HG02970 (cell line): ENCODE data around the gene SYK.

Source experiments
- ATAC-seq: cut with Tn5 transposase; IDR thresholded peaks from one replicate; pipeline ENCODE4 v1.9.1; 2021; ENCODE audit warnings: mild to moderate bottlenecking, moderate library complexity, moderate number of reproducible peaks; ENCODE audit not compliant: unreplicated experiment, low FRiP score

Gene SYK

GRCh38 chr9:90843525-90843924, 41.9 kb downstream of the SYK start:
- no peak for ATAC-seq

DNA sequence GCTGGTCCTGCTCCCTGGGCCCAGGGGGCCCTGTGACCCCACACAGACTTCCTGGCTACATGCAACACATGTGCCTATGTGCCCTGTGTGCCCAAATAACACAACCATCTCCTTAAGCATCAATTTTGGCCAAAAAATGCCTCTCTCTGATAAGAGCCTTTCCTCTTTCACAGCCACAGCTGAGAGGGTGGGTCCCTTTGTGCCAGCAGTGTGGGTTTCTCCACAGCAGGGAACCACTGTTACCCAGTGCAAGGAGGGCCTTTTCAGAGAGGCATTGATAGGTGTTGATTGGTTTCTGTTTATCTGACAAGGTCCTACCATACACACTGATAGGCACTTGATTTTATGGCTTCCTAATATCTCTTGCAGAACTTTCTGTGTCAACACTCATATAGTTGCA, 42.7 kb downstream of the SYK start:
- no peak for ATAC-seq

GRCh38 chr9:90846770-90847419, 45.3 kb downstream of the SYK start:
- no peak for ATAC-seq

GRCh38 chr9:90847971-90848370, 46.4 kb downstream of the SYK start:
- ATAC-seq: no peak

GRCh38 chr9:90848866-90849265, 47.2 kb downstream of the SYK start:
- no peak for ATAC-seq

- no peak for ATAC-seq
These were observed 49.8 kb downstream of the SYK start for GRCh38 chr9:90851444-90851843.

GRCh38 chr9:90853945-90854344, 52.3 kb downstream of the SYK start:
- no peak for ATAC-seq

DNA sequence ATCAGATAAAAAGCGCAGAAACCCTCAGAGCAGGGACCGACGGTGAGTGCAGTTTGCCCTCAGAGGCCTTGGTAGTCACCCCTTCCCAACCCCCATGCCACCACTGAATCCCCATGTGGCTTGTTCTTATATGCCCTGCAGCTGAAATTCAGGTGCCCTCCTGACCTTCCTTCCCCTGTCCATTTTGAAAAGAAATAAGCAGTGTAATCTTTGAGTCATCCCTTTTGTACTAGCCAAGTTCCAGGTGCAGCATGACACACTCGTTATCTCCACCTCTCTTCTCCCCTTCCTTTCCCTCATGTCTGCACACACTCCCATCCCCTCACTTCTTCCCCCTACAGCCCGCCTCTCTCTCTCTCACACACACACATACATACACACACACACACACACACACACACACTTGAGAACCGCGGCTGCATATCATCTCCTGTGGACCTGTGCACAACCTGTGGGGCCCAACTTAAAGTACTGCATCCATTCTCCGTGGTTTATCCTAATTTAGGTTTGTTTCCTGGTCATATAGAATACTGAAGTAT, 53.1 kb downstream of the SYK start:
- no peak for ATAC-seq

DNA sequence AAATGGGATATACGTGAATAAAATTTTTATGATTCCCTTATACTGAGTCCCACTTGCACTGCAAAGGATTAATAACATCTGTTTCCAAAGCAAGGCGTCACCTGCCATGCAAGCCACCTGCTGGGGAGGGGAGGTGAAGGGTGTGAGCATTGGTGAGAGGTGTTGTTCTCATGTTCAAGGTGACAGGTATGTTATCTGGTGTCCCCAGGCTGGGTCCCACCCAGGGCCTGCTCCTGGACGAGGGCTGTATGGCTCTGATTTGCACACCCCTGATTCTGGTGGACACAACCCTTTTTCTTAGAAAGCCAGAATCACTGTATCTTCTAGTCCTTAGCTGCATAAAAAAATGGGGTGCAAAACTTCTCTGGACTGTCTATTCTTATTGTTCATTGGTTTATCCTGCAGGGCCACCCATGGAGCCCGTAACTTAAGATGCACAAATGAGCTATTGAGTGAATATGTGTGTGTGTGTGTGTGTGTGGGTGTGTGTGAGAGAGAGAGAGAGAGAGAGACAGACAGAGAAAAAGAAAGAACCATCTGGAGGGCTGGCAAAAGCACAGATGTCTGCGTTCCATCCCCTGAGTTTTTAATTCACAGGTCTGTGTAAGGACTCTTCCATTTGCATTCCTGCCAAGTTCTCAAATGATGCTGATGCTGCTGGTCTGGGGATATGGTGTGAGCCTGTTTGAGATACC, 53.7 kb downstream of the SYK start:
- ATAC-seq: no peak

- ATAC-seq: no peak
These were observed 55.5 kb downstream of the SYK start for GRCh38 chr9:90857091-90857490.

GRCh38 chr9:90857855-90858254, 56.2 kb downstream of the SYK start:
- no peak for ATAC-seq

DNA sequence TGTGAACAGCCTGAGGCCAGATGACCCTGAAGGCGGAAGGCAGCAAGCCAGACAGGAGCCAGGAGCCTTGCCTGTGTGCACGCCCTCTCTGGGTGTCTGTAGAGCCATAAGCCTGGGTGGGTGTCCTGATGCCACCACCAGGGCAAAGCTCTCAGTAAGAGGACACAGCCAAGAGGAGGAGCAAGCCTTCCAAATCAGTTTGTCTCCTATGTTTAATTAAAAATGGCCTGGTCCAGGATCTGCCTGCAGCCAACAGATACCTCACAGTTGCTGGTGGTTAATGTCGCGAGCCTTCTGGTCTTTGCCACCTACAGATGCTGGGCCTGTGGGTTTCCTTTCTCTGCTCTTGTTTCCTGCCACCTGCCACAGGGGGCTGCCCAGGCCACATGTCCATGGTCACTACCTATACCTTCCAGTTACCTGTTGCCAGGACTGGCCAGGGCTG, 56.9 kb downstream of the SYK start:
- ATAC-seq: no peak

GRCh38 chr9:90860382-90860781, 58.8 kb downstream of the SYK start:
- ATAC-seq: no peak

DNA sequence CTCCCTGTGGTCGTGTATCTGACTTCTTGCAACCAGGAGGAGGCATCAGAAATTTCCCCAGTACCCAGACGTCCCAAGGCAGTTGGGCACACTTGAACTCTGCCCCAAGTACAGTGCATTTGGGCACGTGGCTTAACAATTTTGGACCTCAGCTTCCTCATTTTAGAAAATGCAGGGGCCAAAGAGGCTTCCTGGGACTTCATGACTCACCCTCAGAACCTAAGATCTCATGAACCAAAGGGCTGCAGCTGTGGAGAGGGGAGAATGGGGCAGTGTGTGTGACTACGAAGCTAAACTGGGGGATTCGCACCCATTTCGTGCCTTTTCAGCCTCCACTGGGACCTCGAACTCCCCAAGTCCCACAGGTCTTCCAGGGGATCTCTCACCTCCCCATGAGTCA, 59.2 kb downstream of the SYK start:
- no peak for ATAC-seq

DNA sequence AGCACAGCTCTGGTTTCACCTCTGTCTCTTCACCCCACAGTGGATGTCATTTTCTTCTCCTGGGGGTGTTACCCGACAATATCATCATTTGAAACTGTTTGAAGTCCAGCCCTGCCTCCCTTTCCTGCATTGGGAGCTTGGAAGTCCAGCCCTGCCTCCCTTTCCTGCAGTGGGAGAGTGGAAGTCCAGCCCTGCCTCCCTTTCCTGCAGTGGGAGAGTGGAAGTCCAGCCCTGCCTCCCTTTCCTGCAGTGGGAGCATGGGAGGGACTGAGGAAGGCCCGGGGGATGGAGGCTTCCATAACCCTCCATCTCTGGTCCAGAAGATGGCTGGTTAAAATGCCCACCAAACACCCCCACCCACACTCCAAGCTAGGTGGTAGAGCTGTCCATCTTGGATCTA, 59.8 kb downstream of the SYK start:
- no peak for ATAC-seq

GRCh38 chr9:90861826-90862740, 60.5 kb downstream of the SYK start:
- no peak for ATAC-seq

- ATAC-seq: no peak
These were observed 63.2 kb downstream of the SYK start for GRCh38 chr9:90864779-90865178.

GRCh38 chr9:90867101-90867500, 65.5 kb downstream of the SYK start:
- no peak for ATAC-seq

DNA sequence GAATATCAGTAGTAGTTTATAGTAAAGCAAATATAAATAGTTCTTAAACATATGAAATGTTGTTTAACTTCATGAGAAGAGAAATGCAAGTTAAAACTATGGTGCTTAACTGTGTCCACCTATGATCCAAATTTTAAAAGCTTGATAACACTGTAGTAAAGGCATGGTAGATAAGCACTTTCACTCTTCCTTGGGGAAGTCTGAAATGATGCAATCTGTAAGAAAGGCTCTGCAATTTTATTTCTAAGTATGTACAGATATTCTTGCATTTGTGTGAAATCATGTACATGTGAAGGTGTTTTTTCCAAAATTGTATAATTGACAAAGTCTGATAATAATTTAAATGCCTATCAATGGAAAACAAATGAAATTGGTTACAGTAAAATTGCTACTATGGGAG, 66.9 kb downstream of the SYK start:
- no peak for ATAC-seq

- ATAC-seq: no peak
These were observed 67.7 kb downstream of the SYK start for GRCh38 chr9:90869361-90869760.
